Gastroesophageal sphincter (tissue), 3 donors: Measurements from ENCODE around the gene ERBB4.

Experiments used
- CTCF ChIP-seq, 4 experiments: fragments of 200-600 bp in 2 of 4; fragments of 450-650 bp in 2 of 4; sonication (generic) in 1 of 4; IDR thresholded peaks; one replicate each; pipeline ENCODE4 v1.5.1; 2017 to 2019; ENCODE audit warnings: antibody characterized with exemption in 4 of 4, mild to moderate bottlenecking in 2 of 4, moderate library complexity in 2 of 4
- POLR2AphosphoS5 ChIP-seq: sonication (generic); formaldehyde crosslinking; IDR thresholded peaks from one replicate; pipeline ENCODE4 v1.6.1; 2017; ENCODE audit warnings: antibody characterized with exemption

- TF ChIP-seq CTCF (IDR thresholded peaks at IDR 0.05) (no peak), POLR2AphosphoS5 (no peak)
Observed at GRCh38 chr2:212153923-212154322, 384.7 kb downstream of the ERBB4 start.
